GM23248 (cell line): ENCODE data around the gene ROCK2. TPM values are rescaled to one million over a fixed set of nuclear protein-coding genes. Genes with fewer than 3 reads are reported as not detected.

ENCODE experiments used
- DNase-seq: peaks from one replicate; pipeline ENCODE4 v3.0.0-alpha.2; 2015
- H2AFZ ChIP-seq: fragments of 200-600 bp; sonication (generic); 2 replicates; pipeline ENCODE4 v1.6.1; 2016; ENCODE audit warnings: antibody characterized with exemption
- H3F3A ChIP-seq: fragments of 200-600 bp; sonication (generic); 2 replicates; pipeline ENCODE4 v1.6.1; 2016; ENCODE audit warnings: mild to moderate bottlenecking, antibody characterized with exemption, mixed run types; ENCODE audit not compliant: insufficient read depth
- H3K27ac ChIP-seq: fragments of 200-600 bp; sonication (generic); 2 replicates; pipeline ENCODE4 v1.5.1; 2016; ENCODE audit warnings: mild to moderate bottlenecking
- H3K27me3 ChIP-seq: fragments of 200-600 bp; sonication (generic); replicated peaks from 2 replicates; pipeline ENCODE4 v1.6.1; 2016; ENCODE audit warnings: mild to moderate bottlenecking; ENCODE audit not compliant: insufficient read depth
- H3K36me3 ChIP-seq: fragments of 200-600 bp; sonication (generic); 2 replicates; pipeline ENCODE4 v1.6.1; 2016; ENCODE audit warnings: low read depth, mild to moderate bottlenecking
- H3K4me1 ChIP-seq: fragments of 200-600 bp; sonication (generic); 2 replicates; pipeline ENCODE4 v1.6.1; 2016; ENCODE audit warnings: mild to moderate bottlenecking; ENCODE audit not compliant: insufficient read depth
- H3K4me2 ChIP-seq: fragments of 200-600 bp; sonication (generic); one replicate; pipeline ENCODE4 v1.6.1; 2016; ENCODE audit warnings: mild to moderate bottlenecking; ENCODE audit not compliant: unreplicated experiment
- H3K4me3 ChIP-seq: fragments of 200-600 bp; sonication (generic); 2 replicates; pipeline ENCODE4 v1.5.1; 2016; ENCODE audit warnings: mild to moderate bottlenecking
- H3K79me2 ChIP-seq: fragments of 200-600 bp; sonication (generic); 2 replicates; pipeline ENCODE4 v1.6.1; 2016; ENCODE audit warnings: mild to moderate bottlenecking; ENCODE audit not compliant: insufficient read depth
- H3K9ac ChIP-seq: fragments of 200-600 bp; sonication (generic); 2 replicates; pipeline ENCODE4 v1.6.1; 2016; ENCODE audit warnings: mild to moderate bottlenecking
- H3K9me2 ChIP-seq: fragments of 200-600 bp; sonication (generic); 2 replicates; pipeline ENCODE4 v1.6.1; 2016; ENCODE audit warnings: mixed run types, mild to moderate bottlenecking, moderate library complexity; ENCODE audit not compliant: insufficient read depth
- H3K9me3 ChIP-seq: fragments of 200-600 bp; sonication (generic); one replicate; pipeline ENCODE4 v1.6.1; 2017; ENCODE audit warnings: low read depth
- H4K20me1 ChIP-seq: fragments of 200-600 bp; sonication (generic); 2 replicates; pipeline ENCODE4 v1.6.0; 2016; ENCODE audit not compliant: insufficient read depth
- EZH2 ChIP-seq: fragments of 200-600 bp; sonication (generic); IDR thresholded peaks from 2 replicates; pipeline ENCODE4 v1.6.1; 2018; ENCODE audit warnings: antibody characterized with exemption, mild to moderate bottlenecking; ENCODE audit not compliant: insufficient read depth, poor library complexity, severe bottlenecking
- EZH2phosphoT487 ChIP-seq: fragments of 200-600 bp; sonication (generic); IDR thresholded peaks from 2 replicates; pipeline ENCODE4 v1.6.1; 2018; ENCODE audit warnings: antibody characterized with exemption, moderate library complexity, mild to moderate bottlenecking, low read depth; ENCODE audit not compliant: insufficient read depth
- WGBS, 2 experiments: methylation state at CpG; one replicate each; pipeline ENCODE4 v1.1.6; 2015 to 2017; ENCODE audit warnings: low lambda C conversion rate in 2 of 2, low coverage in 1 of 2; ENCODE audit errors: missing lambda C conversion rate in 2 of 2; 5-methylcytosine and 5-hydroxymethylcytosine counted together
- in situ Hi-C: fragments of 300-500 bp; cut with MboI; formaldehyde crosslinking; loops from 2 replicates; pipeline ENCODE4 v1.15.0; 2020
- polyA plus RNA-seq: library from polyadenylated mRNA; unstranded; fragments of >200 nt; fragmentation: Nextera tagmentation; extraction: Ambion mirVana; gene quantifications from 2 replicates; pipeline ENCODE4 v1.2.1, GENCODE V29; 2016
- total RNA-seq: library from RNA; depleted of rRNA; stranded (reverse); fragments of >200 nt; shearing (Covaris generic); gene quantifications from 2 replicates; pipeline ENCODE4 v1.2.3, GENCODE V29; 2014

Gene ROCK2
- total and polyA plus RNA-seq, 2 experiments from 2014 or later = 19.9 to 38.3 TPM

- H2AFZ ChIP-seq = no peak overlapping the region
- no peaks in the 10 kb centered on the region for H3K27me3 ChIP-seq
- no peak overlapping the region for H3K4me2 ChIP-seq
- in situ Hi-C loops = no loop called here
- H3F3A ChIP-seq = no peaks in the 10 kb centered on the region; the same call in 1 of the 2 replicates
- H3K9ac ChIP-seq = no peak overlapping the region
- no peak for DNase-seq
- no peaks in the 10 kb centered on the region for H3K9me3 ChIP-seq
- no peak overlapping the region for H3K27ac ChIP-seq
- 96 to 99% methylated on average over 4 of the region's 4 CpGs for WGBS, 2 experiments
- peaks cover 99% of the 10 kb centered on the region for H3K79me2 ChIP-seq
- TF ChIP-seq EZH2 (no peak), EZH2phosphoT487 (no peak)
- H3K4me3 ChIP-seq = no peak overlapping the region
- peaks cover 4% of the 10 kb centered on the region; the same call in 1 of the 2 replicates for H4K20me1 ChIP-seq
- no peaks in the 10 kb centered on the region for H3K9me2 ChIP-seq
- peaks cover 9% of the 10 kb centered on the region for H3K4me1 ChIP-seq
- H3K36me3 ChIP-seq = no peaks in the 10 kb centered on the region
These were observed 53.7 kb downstream of the ROCK2 start for GRCh38 chr2:11290713-11291112.

DNA sequence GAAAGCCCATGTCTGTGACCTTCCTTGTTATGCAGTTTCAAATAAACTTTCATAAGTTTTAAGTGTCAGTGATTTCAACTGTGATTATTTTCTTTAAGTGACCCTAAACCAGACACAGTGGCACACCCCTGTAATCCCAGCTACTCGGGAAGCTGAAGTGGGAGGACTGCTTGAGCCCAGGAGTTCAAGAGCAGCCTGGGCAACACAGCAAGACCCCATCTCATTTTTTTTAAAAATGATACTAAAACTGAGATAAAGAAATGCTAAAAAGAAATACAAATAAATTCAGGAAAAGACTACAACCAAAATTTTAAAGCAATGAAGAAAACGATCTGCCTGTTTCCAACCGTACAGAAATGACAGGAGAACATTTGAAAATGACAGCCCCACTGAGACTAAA, 54.2 kb downstream of the ROCK2 start:
- WGBS, 2 experiments = 58 to 68% methylated on average over 3 of the region's 3 CpGs
- H4K20me1 ChIP-seq = peaks cover 4% of the 10 kb centered on the region; the same call in 1 of the 2 replicates

DNA sequence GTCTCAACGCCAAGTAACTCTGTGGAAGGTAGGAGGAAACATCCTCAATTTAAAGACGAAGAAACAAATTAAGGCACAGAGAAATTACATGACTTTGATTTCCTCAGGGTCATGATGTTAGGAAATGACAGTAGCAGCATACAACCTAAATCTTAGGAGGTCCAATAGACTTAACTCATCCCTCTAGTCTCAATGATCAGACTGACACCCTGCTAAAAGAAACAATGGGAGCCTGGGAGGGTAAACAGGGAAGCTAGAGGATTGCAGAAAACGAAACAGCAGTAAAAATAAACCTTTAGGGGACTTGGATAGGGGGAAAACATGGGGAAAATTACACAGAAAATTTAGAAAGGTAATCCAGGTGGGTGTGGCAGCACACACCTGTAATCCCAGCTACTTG, 56.0 kb downstream of the ROCK2 start:
- Histone ChIP-seq H3K4me2 (no peak overlapping the region), H3K9ac (no peak overlapping the region), H3K79me2 (peaks cover 96% of the 10 kb centered on the region), H3K36me3 (peaks cover 6% of the 10 kb centered on the region; the same call in 1 of the 2 replicates), H3K27me3 (no peaks in the 10 kb centered on the region), H4K20me1 (peaks cover 4% of the 10 kb centered on the region; the same call in 1 of the 2 replicates), H3K9me3 (no peaks in the 10 kb centered on the region), H2AFZ (no peak overlapping the region), H3K4me1 (peaks cover 9% of the 10 kb centered on the region), H3K9me2 (no peaks in the 10 kb centered on the region), H3K27ac (no peak overlapping the region), H3F3A (no peaks in the 10 kb centered on the region; the same call in 1 of the 2 replicates), H3K4me3 (no peak overlapping the region)
- 80 to 81% methylated on average over 3 of the region's 3 CpGs for WGBS, 2 experiments
- DNase-seq = no peak
- in situ Hi-C loops = no loop called here
- TF ChIP-seq EZH2phosphoT487 = no peak
- no peak for TF ChIP-seq EZH2

More for the DNA sequence above, 54.2 kb downstream of the ROCK2 start:
- H3K9ac ChIP-seq = no peak overlapping the region
- peaks cover 99% of the 10 kb centered on the region for H3K79me2 ChIP-seq
- TF ChIP-seq EZH2 (no peak), EZH2phosphoT487 (no peak)
- H3K36me3 ChIP-seq = no peaks in the 10 kb centered on the region
- no peak for DNase-seq
- H3K4me1 ChIP-seq = peaks cover 9% of the 10 kb centered on the region
- no peak overlapping the region for H3K4me2 ChIP-seq
- no peaks in the 10 kb centered on the region for H3K9me3 ChIP-seq
- no peaks in the 10 kb centered on the region; the same call in 1 of the 2 replicates for H3F3A ChIP-seq
- no peaks in the 10 kb centered on the region for H3K9me2 ChIP-seq
- no peak overlapping the region for H3K4me3 ChIP-seq
- no peak overlapping the region for H2AFZ ChIP-seq
- no peak overlapping the region for H3K27ac ChIP-seq
- in situ Hi-C loops = no loop called here
- no peaks in the 10 kb centered on the region for H3K27me3 ChIP-seq

- in situ Hi-C loops = no loop called here
- Histone ChIP-seq H3K79me2 (peaks cover 93% of the 10 kb centered on the region), H3K27ac (peak overlapping the region; percentile 49), H3K9me2 (no peaks in the 10 kb centered on the region), H3K36me3 (peaks cover 6% of the 10 kb centered on the region; the same call in 1 of the 2 replicates), H4K20me1 (peaks cover 4% of the 10 kb centered on the region; the same call in 1 of the 2 replicates), H3K9ac (no peak overlapping the region), H3K4me2 (no peak overlapping the region), H3K4me3 (no peak overlapping the region), H3K27me3 (no peaks in the 10 kb centered on the region), H3K4me1 (peaks cover 9% of the 10 kb centered on the region), H3F3A (no peaks in the 10 kb centered on the region; the same call in 1 of the 2 replicates), H2AFZ (no peak overlapping the region), H3K9me3 (no peaks in the 10 kb centered on the region)
- TF ChIP-seq EZH2 (no peak), EZH2phosphoT487 (no peak)
- 98 to 100% methylated on average over 1 of the region's 1 CpG for WGBS, 2 experiments
- DNase-seq = peak; percentile 67
These were observed 57.7 kb downstream of the ROCK2 start for GRCh38 chr2:11286749-11287148.

GRCh38 chr2:11286323-11286722, 58.1 kb downstream of the ROCK2 start:
- Histone ChIP-seq H3K4me2 (no peak overlapping the region), H2AFZ (no peak overlapping the region), H3F3A (no peaks in the 10 kb centered on the region; the same call in 1 of the 2 replicates), H3K27ac (peak overlapping the region; percentile 49), H3K27me3 (no peaks in the 10 kb centered on the region), H3K9ac (no peak overlapping the region), H3K4me3 (no peak overlapping the region), H3K4me1 (peaks cover 9% of the 10 kb centered on the region), H3K36me3 (peaks cover 6% of the 10 kb centered on the region; the same call in 1 of the 2 replicates), H3K9me3 (no peaks in the 10 kb centered on the region), H3K9me2 (no peaks in the 10 kb centered on the region), H3K79me2 (peaks cover 93% of the 10 kb centered on the region), H4K20me1 (peaks cover 4% of the 10 kb centered on the region; the same call in 1 of the 2 replicates)
- in situ Hi-C loops = no loop called here
- DNase-seq = no peak
- no peak for TF ChIP-seq EZH2
- no peak for TF ChIP-seq EZH2phosphoT487
